ENCODE measurements around the gene ADCY10. TPM values are rescaled to one million over a fixed set of nuclear protein-coding genes. Genes with fewer than 3 reads are reported as not detected.
"Not testable (repeated sequence)": the region's sequence is repeated elsewhere in the genome, so short reads cannot be mapped to it uniquely, and the experiment has no call there.

The ADCY10 gene
- total RNA-seq, 3 donors from 2014 or later = under 0.01 to 0.16 (median 0.15) TPM

DNA sequence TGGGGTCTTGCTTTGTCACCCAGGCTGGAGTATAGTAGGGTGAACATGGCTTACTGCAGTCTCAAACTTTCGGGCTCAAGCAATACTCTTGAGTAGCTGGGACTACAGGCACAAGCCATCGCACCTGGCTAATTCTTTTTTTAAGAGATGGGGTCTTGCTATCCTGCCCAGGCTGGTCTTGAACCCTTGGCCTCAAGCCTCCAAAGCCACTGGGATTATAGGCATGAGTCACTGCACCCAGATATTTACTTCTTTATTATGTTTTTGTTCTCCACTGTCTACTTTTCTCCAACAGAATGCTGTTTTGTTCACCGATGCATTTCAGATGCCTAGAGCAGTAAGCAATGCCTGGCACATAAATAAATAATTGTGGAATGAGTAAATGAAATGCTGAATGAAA is 72.4 kb downstream of the ADCY10 start:
- Histone ChIP-seq H3K4me3 (no peak overlapping the region), H3K4me1 (no peaks in the 10 kb centered on the region), H3K27me3 (no peaks in the 10 kb centered on the region), H3K27ac (no peak overlapping the region), H3K9me3 (no peaks in the 10 kb centered on the region), H3K36me3 (no peaks in the 10 kb centered on the region)
- intact Hi-C loops (cut with DNase I; ENCODE audit: low total_unique reads) = no loop called here
- TF ChIP-seq, protein P1, sequence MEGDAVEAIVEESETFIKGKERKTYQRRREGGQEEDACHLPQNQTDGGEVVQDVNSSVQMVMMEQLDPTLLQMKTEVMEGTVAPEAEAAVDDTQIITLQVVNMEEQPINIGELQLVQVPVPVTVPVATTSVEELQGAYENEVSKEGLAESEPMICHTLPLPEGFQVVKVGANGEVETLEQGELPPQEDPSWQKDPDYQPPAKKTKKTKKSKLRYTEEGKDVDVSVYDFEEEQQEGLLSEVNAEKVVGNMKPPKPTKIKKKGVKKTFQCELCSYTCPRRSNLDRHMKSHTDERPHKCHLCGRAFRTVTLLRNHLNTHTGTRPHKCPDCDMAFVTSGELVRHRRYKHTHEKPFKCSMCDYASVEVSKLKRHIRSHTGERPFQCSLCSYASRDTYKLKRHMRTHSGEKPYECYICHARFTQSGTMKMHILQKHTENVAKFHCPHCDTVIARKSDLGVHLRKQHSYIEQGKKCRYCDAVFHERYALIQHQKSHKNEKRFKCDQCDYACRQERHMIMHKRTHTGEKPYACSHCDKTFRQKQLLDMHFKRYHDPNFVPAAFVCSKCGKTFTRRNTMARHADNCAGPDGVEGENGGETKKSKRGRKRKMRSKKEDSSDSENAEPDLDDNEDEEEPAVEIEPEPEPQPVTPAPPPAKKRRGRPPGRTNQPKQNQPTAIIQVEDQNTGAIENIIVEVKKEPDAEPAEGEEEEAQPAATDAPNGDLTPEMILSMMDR (IDR thresholded peaks at IDR 0.05) = no peak
- TF ChIP-seq POLR2A (IDR thresholded peaks at IDR 0.05) (no peak), POLR2AphosphoS5 (IDR thresholded peaks at IDR 0.05) (no peak)
- no peak for DNase-seq (ENCODE audit: low spot score in 2 of 2)

DNA sequence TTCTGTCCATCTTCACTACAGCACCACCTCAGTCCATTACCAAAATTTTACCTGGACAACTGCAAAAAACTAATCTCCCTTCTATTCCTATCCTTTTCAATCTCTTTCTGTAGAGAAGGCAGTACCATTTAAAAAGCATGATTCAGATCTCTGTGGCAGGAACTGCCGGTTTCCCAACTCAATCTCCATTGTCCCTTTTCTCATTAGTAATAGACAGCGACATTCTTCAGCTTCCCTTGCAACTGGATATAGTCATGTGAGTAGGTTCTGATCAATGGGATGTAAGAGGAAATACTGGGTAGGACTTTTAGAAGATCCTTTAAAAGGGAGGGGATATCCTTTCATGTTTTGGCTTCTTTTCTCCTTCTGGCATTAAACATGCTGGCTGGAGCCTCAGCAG is 74.9 kb downstream of the ADCY10 start:
- no peak overlapping the region for H3K27ac ChIP-seq
- intact Hi-C loops (cut with DNase I; ENCODE audit: low total_unique reads) = no loop called here
- H3K36me3 ChIP-seq = no peaks in the 10 kb centered on the region
- DNase-seq (ENCODE audit: low spot score in 2 of 2) = no peak
- TF ChIP-seq POLR2AphosphoS5 (IDR thresholded peaks at IDR 0.05) = no peak
- no peaks in the 10 kb centered on the region for H3K27me3 ChIP-seq
- H3K4me1 ChIP-seq = no peaks in the 10 kb centered on the region
- no peaks in the 10 kb centered on the region for H3K9me3 ChIP-seq
- H3K4me3 ChIP-seq = no peak overlapping the region

DNA sequence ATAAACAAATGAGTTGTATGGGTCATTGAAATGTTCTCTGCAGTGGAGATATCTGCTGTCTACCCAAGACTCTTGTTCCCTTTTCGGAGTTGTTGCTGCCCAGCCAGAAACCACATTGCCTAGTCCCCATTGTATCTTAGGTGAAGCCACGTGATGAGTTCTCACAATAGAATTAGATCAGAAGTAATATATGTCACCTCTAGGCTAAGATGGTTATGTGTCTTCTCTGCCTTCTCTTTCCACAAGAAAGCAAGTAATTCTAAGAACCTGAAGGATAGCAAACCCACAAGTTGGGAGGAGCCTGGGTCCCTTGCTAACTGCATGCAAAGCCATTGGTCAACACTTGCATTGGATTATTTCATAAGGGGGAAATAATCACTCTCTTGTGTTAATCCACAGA is 76.6 kb downstream of the ADCY10 start:
- intact Hi-C loops (cut with DNase I; ENCODE audit: low total_unique reads) = no loop called here
- no peaks in the 10 kb centered on the region for H3K36me3 ChIP-seq
- no peak for DNase-seq (ENCODE audit: low spot score in 2 of 2)
- no peaks in the 10 kb centered on the region for H3K9me3 ChIP-seq
- no peaks in the 10 kb centered on the region for H3K27me3 ChIP-seq
- H3K4me3 ChIP-seq = no peak overlapping the region
- TF ChIP-seq POLR2A (IDR thresholded peaks at IDR 0.05) (no peak), POLR2AphosphoS5 (IDR thresholded peaks at IDR 0.05) (no peak)
- TF ChIP-seq, protein P1 (IDR thresholded peaks at IDR 0.05) = no peak
- no peak overlapping the region for H3K27ac ChIP-seq
- no peaks in the 10 kb centered on the region for H3K4me1 ChIP-seq

GRCh38 chr1:167836197-167836596 is 77.7 kb downstream of the ADCY10 start:
- Histone ChIP-seq H3K27ac (no peak overlapping the region), H3K4me1 (no peaks in the 10 kb centered on the region), H3K9me3 (no peaks in the 10 kb centered on the region), H3K4me3 (no peak overlapping the region), H3K36me3 (no peaks in the 10 kb centered on the region), H3K27me3 (no peaks in the 10 kb centered on the region)
- no peak for DNase-seq (ENCODE audit: low spot score in 2 of 2)
- TF ChIP-seq POLR2A (IDR thresholded peaks at IDR 0.05) (no peak), POLR2AphosphoS5 (IDR thresholded peaks at IDR 0.05) (no peak)
- TF ChIP-seq, protein P1 (IDR thresholded peaks at IDR 0.05) = no peak
- intact Hi-C loops (cut with DNase I; ENCODE audit: low total_unique reads) = no loop called here

GRCh38 chr1:167833904-167834303 is 80.0 kb downstream of the ADCY10 start:
- Histone ChIP-seq H3K27me3 (no peaks in the 10 kb centered on the region), H3K9me3 (no peaks in the 10 kb centered on the region), H3K27ac (no peak overlapping the region), H3K36me3 (no peaks in the 10 kb centered on the region), H3K4me1 (no peaks in the 10 kb centered on the region), H3K4me3 (no peak overlapping the region)
- intact Hi-C loops (cut with DNase I; ENCODE audit: low total_unique reads) = no loop called here
- TF ChIP-seq POLR2AphosphoS5 (IDR thresholded peaks at IDR 0.05) = no peak
- TF ChIP-seq, protein P1 (IDR thresholded peaks at IDR 0.05) = no peak
- no peak for TF ChIP-seq POLR2A (IDR thresholded peaks at IDR 0.05)
- no peak for DNase-seq (ENCODE audit: low spot score in 2 of 2)

DNA sequence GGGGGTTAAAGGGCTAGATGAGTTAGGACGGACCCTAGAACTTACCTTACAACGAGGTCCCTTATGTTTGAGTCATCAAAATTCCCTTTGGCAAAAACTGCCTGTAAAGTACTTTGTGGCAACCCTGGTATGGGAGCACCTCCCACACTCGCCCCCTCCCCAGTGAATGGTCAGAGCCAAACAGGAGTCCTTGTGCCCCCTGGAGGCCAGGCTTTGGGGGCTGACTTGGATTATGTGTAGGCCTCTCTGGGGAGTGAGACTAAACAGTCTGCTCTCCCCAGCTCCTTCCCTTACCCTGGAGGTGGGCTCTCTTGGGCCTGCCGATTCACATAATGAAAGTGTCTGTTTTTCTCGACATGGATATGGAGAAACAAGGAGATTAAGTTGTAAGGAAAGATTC is 81.2 kb downstream of the ADCY10 start:
- Histone ChIP-seq H3K4me1 (no peaks in the 10 kb centered on the region), H3K9me3 (no peaks in the 10 kb centered on the region), H3K27ac (no peak overlapping the region), H3K36me3 (no peaks in the 10 kb centered on the region), H3K4me3 (no peak overlapping the region), H3K27me3 (no peaks in the 10 kb centered on the region)
- intact Hi-C loops (cut with DNase I; ENCODE audit: low total_unique reads) = no loop called here
- no peak for DNase-seq (ENCODE audit: low spot score in 2 of 2)
- TF ChIP-seq POLR2A (IDR thresholded peaks at IDR 0.05) (no peak), POLR2AphosphoS5 (IDR thresholded peaks at IDR 0.05) (no peak)
- TF ChIP-seq, protein P1 (IDR thresholded peaks at IDR 0.05) = no peak

DNA sequence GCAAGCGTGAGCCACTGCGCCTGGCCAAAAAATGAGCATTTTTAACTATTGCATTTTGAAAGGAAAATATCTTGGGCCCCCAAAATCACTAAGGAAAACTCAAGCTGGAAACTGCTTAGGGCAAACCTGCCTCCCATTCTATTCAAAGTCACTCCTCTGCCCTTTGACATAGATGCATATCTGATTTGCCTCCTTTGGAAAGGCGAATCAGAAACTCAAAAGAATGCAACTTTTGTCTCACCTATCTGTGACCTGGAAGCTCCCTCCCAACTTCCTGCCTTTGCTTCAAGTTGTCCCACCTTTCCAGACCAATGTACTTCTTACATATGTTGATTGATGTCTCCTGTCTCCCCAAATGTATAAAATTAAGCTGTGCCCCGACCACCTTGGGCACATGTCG is 83.3 kb downstream of the ADCY10 start:
- H3K27ac ChIP-seq; intact Hi-C loops (cut with DNase I; ENCODE audit: low total_unique reads); DNase-seq (ENCODE audit: low spot score in 2 of 2); H3K36me3 ChIP-seq; H3K27me3 ChIP-seq; H3K4me1 ChIP-seq; H3K4me3 ChIP-seq; H3K9me3 ChIP-seq: not testable (repeated sequence)
